A673 (cell line): ENCODE results near the gene SIRPB2. TPM values are rescaled to one million over a fixed set of nuclear protein-coding genes. Genes with fewer than 3 reads are reported as not detected.

ENCODE experiments used
- BruUV-seq: library from RNA; stranded (reverse); fragments of 400-500 nt; replicated peaks from 2 replicates; lab custom pipeline; 2021; lab: Mats Ljungman, UMichigan
- CTCF ChIA-PET: fragments of 300-600 bp; sonication (Branson Sonifier 250); formaldehyde crosslinking; loops from one replicate; lab custom pipeline; 2022; ENCODE audit warnings: antibody characterized with exemption; lab: Charles Lee
- POLR2A ChIA-PET: fragments of 300-600 bp; sonication (Branson Sonifier 250); formaldehyde crosslinking; loops from one replicate; lab custom pipeline; 2022; ENCODE audit warnings: antibody characterized with exemption; ENCODE audit not compliant: low non-redundant PET; lab: Charles Lee
- DNase-seq: peaks from one replicate; pipeline ENCODE4 v3.0.0-alpha.2; 2015; ENCODE audit warnings: low spot score
- H3K27ac ChIP-seq: fragments of 200-600 bp; sonication (generic); 2 replicates; pipeline ENCODE4 v1.5.1; 2016; ENCODE audit warnings: mixed run types, low read depth, mild to moderate bottlenecking, mixed read lengths, antibody characterized with exemption, low read length; ENCODE audit not compliant: poor library complexity, severe bottlenecking
- H3K27me3 ChIP-seq: fragments of 200-600 bp; sonication (generic); replicated peaks from 2 replicates; pipeline ENCODE4 v1.6.1; 2017; ENCODE audit warnings: mixed run types, low read depth, mild to moderate bottlenecking, mixed read lengths, antibody characterized with exemption, low read length; ENCODE audit not compliant: insufficient read depth, poor library complexity
- H3K36me3 ChIP-seq: fragments of 200-600 bp; sonication (generic); 2 replicates; pipeline ENCODE4 v1.6.1; 2016; ENCODE audit warnings: mixed run types, mild to moderate bottlenecking, mixed read lengths, antibody characterized with exemption, low read length; ENCODE audit not compliant: insufficient read depth, poor library complexity, severe bottlenecking
- H3K4me1 ChIP-seq: fragments of 200-600 bp; sonication (generic); 2 replicates; pipeline ENCODE4 v1.6.1; 2017; ENCODE audit warnings: mixed run types, mild to moderate bottlenecking, mixed read lengths, antibody characterized with exemption, low read length; ENCODE audit not compliant: insufficient read depth, poor library complexity, severe bottlenecking
- H3K4me3 ChIP-seq: fragments of 200-600 bp; sonication (generic); 2 replicates; pipeline ENCODE4 v1.5.1; 2016; ENCODE audit warnings: low read depth, mixed run types, mild to moderate bottlenecking, mixed read lengths, low read length; ENCODE audit not compliant: poor library complexity, severe bottlenecking
- H3K9me3 ChIP-seq: fragments of 200-600 bp; sonication (generic); 2 replicates; pipeline ENCODE4 v1.6.1; 2016; ENCODE audit warnings: mixed run types, low read depth, mild to moderate bottlenecking, mixed read lengths, antibody characterized with exemption, low read length; ENCODE audit not compliant: poor library complexity, severe bottlenecking
- EZH2 ChIP-seq: fragments of 200-600 bp; sonication (generic); IDR thresholded peaks from 2 replicates; pipeline ENCODE4 v1.6.1; 2017; ENCODE audit warnings: borderline replicate concordance, low read depth, mild to moderate bottlenecking, mixed read lengths, antibody characterized with exemption, low read length; ENCODE audit not compliant: poor library complexity, severe bottlenecking
- intact Hi-C: fragments of 100-400 bp; cut with micrococcal nuclease; formaldehyde crosslinking; loops from one replicate; pipeline ENCODE4 v1.10.0; 2022; ENCODE audit not compliant: unreplicated experiment
- total RNA-seq: library from RNA; stranded (reverse); gene quantifications from 2 replicates; pipeline ENCODE4 v1.2.3, GENCODE V29; 2021
- TF ChIP-seq, protein P1 (sequence below): fragments of 300-800, 200-600 bp; sonication (generic); conservative IDR thresholded peaks from 2 replicates; pipeline ENCODE4 v1.5.1; 2017; ENCODE audit warnings: low read depth, mild to moderate bottlenecking, antibody characterized with exemption, low read length, moderate library complexity, mixed read lengths

SIRPB2 gene
- total RNA-seq, 1 experiment from 2014 or later: 3.1 TPM

- ChIA-PET POLR2A (no interaction called here), CTCF (no interaction called here)
- DNase-seq: no peak
- H3K36me3 ChIP-seq: peaks cover 70% of the 10 kb centered on the region
- no peak overlapping the region for H3K4me3 ChIP-seq
- intact Hi-C loops: loop anchor here (10.0 kb wide), 1 partner anchor 345 kb away; the partner anchor contains the start of gene PSMF1
- no peaks in the 10 kb centered on the region for H3K27me3 ChIP-seq
- no peaks in the 10 kb centered on the region for H3K9me3 ChIP-seq
- peaks cover under 1% of the 10 kb centered on the region for H3K4me1 ChIP-seq
- H3K27ac ChIP-seq: no peak overlapping the region
- BruUV-seq: no TSS peak
- TF ChIP-seq, protein P1, sequence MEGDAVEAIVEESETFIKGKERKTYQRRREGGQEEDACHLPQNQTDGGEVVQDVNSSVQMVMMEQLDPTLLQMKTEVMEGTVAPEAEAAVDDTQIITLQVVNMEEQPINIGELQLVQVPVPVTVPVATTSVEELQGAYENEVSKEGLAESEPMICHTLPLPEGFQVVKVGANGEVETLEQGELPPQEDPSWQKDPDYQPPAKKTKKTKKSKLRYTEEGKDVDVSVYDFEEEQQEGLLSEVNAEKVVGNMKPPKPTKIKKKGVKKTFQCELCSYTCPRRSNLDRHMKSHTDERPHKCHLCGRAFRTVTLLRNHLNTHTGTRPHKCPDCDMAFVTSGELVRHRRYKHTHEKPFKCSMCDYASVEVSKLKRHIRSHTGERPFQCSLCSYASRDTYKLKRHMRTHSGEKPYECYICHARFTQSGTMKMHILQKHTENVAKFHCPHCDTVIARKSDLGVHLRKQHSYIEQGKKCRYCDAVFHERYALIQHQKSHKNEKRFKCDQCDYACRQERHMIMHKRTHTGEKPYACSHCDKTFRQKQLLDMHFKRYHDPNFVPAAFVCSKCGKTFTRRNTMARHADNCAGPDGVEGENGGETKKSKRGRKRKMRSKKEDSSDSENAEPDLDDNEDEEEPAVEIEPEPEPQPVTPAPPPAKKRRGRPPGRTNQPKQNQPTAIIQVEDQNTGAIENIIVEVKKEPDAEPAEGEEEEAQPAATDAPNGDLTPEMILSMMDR: no peak
- no peak for TF ChIP-seq EZH2
Observed at GRCh38 chr20:1460275-1460674, 30.9 kb downstream of the SIRPB2 start.

DNA sequence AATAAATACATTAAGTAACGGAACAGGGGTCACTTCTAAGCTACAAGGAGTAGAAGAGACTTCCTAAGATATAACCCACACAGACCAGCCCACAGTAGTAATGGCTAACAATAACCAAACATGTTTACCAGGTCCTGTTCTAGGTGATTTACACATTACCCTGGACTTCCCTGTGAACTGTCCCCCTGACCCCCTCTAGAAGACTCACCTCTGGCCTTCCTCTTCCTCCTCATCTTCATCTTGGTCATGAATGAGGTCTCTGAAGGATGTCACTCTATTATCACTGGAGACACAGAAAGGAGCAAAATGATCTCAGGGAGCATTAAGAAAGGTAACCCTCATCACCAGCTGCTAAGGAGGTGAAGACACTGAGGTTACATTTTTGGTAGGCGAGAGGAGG, 33.2 kb downstream of the SIRPB2 start:
- no peak for TF ChIP-seq EZH2
- TF ChIP-seq, protein P1: no peak
- intact Hi-C loops: no loop called here
- Histone ChIP-seq H3K9me3 (no peaks in the 10 kb centered on the region), H3K4me1 (no peaks in the 10 kb centered on the region), H3K27me3 (no peaks in the 10 kb centered on the region), H3K36me3 (peaks cover 77% of the 10 kb centered on the region), H3K4me3 (no peak overlapping the region), H3K27ac (no peak overlapping the region)
- BruUV-seq: no TSS peak
- no peak for DNase-seq
- POLR2A ChIA-PET: no interaction called here
- CTCF ChIA-PET: no interaction called here

DNA sequence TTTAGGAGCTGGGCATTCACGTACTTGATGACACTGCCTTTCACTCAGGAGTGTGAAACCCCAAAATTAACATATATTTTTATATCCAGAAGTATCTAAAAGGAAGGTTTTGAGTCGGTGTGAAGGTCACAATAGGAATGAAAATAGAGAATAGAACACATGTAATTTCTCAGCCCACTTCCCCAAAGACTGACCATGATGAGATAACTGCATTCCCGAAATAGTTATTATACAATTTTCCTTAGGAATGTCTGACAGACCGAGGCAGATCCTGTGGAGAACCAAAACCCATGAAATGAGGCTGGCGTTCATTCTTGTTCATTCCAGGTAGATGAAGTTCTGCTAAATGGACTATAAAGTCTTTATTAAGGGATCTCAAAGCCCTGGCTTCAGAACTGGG, 34.9 kb downstream of the SIRPB2 start:
- CTCF ChIA-PET: no interaction called here
- POLR2A ChIA-PET: no interaction called here
- H3K27me3 ChIP-seq: no peaks in the 10 kb centered on the region
- H3K9me3 ChIP-seq: peaks cover 2% of the 10 kb centered on the region
- H3K4me3 ChIP-seq: no peak overlapping the region
- H3K4me1 ChIP-seq: no peaks in the 10 kb centered on the region
- intact Hi-C loops: no loop called here
- no peak for TF ChIP-seq EZH2
- TF ChIP-seq, protein P1: no peak
- BruUV-seq: no TSS peak
- peaks cover 90% of the 10 kb centered on the region for H3K36me3 ChIP-seq
- H3K27ac ChIP-seq: no peak overlapping the region
- DNase-seq: no peak
